GM12878 (cell line): Measurements from ENCODE around the gene NIPSNAP3A. TPM values are rescaled to one million over a fixed set of nuclear protein-coding genes. Genes with fewer than 3 reads are reported as not detected.

ENCODE experiments used
- BMI1 ChIP-seq: fragments of 450-650 bp; IDR thresholded peaks from 2 replicates; pipeline ENCODE4 v1.6.1; 2016; ENCODE audit warnings: mild to moderate bottlenecking, moderate library complexity, borderline replicate concordance
- KAT2A ChIP-seq: conservative IDR thresholded peaks from 2 replicates; pipeline ENCODE4 v1.6.1; 2011; ENCODE audit warnings: low read depth, low read length; ENCODE audit not compliant: control insufficient read depth
- MTA3 ChIP-seq: IDR thresholded peaks from 2 replicates; pipeline ENCODE4 v1.6.1; 2012; ENCODE audit warnings: low read length, inconsistent platforms, borderline replicate concordance
- RELB ChIP-seq: fragments of 450-650 bp; IDR thresholded peaks from 2 replicates; pipeline ENCODE4 v1.6.1; 2017; ENCODE audit warnings: low read depth, mild to moderate bottlenecking, moderate library complexity
- STAT3 ChIP-seq: IDR thresholded peaks from 2 replicates; pipeline ENCODE4 v1.6.1; 2011; ENCODE audit warnings: low read depth, low read length, improper control_type of control experiment
- ZBTB40 ChIP-seq: fragments of 450-650 bp; IDR thresholded peaks from 2 replicates; pipeline ENCODE4 v1.6.1; 2016; ENCODE audit warnings: mild to moderate bottlenecking, moderate library complexity, borderline replicate concordance
- ZSCAN29 ChIP-seq: fragments of 450-650 bp; IDR thresholded peaks from 2 replicates; pipeline ENCODE4 v1.6.1; 2017; ENCODE audit warnings: mild to moderate bottlenecking, moderate library complexity
- polyA plus RNA-seq, 11 experiments: library from polyadenylated mRNA; depleted of rRNA in 4 of 11; unstranded in 6 of 11; stranded (reverse) in 5 of 11; fragments of >200 nt; fragmentation: Nextera tagmentation in 4 of 11; fragmentation: Illumina TruSeq in 1 of 11; extraction: Ambion mirVana in 4 of 11; extraction: Trizol in 1 of 11; gene quantifications; 1 replicate in 1 of 11; 2 replicates in 10 of 11; pipeline versions ENCODE4 v1.2.1 to v1.2.3, GENCODE V29; 2011 to 2016; ENCODE audit warnings: inconsistent platforms in 2 of 11, missing spikeins in 2 of 11, low read depth in 1 of 11
- total RNA-seq, 4 experiments: library from RNA; depleted of rRNA in 3 of 4; stranded (reverse); fragments of >200 nt in 3 of 4; fragmentation: Illumina TruSeq in 1 of 4; extraction: Trizol in 1 of 4; gene quantifications; 2 replicates each; pipeline versions ENCODE4 v1.2.1 to v1.2.3, GENCODE V29; 2013 to 2021

NIPSNAP3A gene
- total and polyA plus RNA-seq, 10 of the 15 experiments (the other 5 are each of a cell fraction or from before 2014, with no cell fraction given), result 19.1 to 87.2 (median 34.0) TPM

GRCh38 chr9:104750185-104750767 is 2.8 kb downstream of the NIPSNAP3A start (continued):
- TF ChIP-seq RELB (no peak), STAT3 (no peak), BMI1 (no peak), ZBTB40 (peak; percentile 28; the same call in 1 of the 2 replicates), ZSCAN29 (no peak), MTA3 (no peak), KAT2A (no peak)
